ENCODE results near the gene SLC47A2.

- TF ChIP-seq GABPA (IDR thresholded peaks at IDR 0.05; ENCODE audit: low read depth) = no peak
- no peak for TF ChIP-seq POLR2AphosphoS5 (IDR thresholded peaks at IDR 0.05; ENCODE audit: low read depth)
Observed at GRCh38 chr17:19762515-19762961, 46.2 kb upstream of the SLC47A2 start.
